SU-DHL-6 (cell line): ENCODE results near the gene UPK1A.

Experiments used
- EZH2phosphoT487 ChIP-seq: fragments of 200-600 bp; sonication (generic), shearing (Covaris generic); conservative IDR thresholded peaks from 2 replicates; pipeline ENCODE4 v1.6.1; 2018; ENCODE audit warnings: mild to moderate bottlenecking, antibody characterized with exemption, low read length, moderate library complexity, mixed read lengths
- TF ChIP-seq, protein P1 (sequence below): fragments of 200-600 bp; sonication (generic); IDR thresholded peaks from one replicate; pipeline ENCODE4 v1.5.1; 2017; ENCODE audit warnings: antibody characterized with exemption, mild to moderate bottlenecking, low read length, moderate library complexity; ENCODE audit not compliant: insufficient read depth, poor library complexity, severe bottlenecking

DNA sequence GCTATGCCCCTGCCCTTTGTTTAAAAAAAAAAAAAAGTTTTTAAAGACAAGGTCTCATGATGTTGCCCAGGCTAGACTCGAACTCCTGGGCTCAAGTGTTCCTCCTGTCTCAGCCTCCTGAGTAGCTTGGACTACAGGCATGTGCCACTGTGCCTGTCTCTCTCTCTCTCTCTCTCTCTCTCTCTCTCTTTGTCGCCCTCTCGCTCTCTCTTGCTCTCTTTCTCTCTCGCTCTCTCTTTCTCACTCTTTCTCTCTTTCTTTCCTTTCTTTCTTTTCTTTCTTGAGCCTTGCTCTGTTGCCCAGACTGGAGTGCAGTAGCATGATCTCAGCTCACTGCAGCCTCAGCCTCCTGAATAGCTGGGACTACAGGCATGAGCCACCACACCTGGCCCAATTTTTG lies 10.7 kb upstream of the UPK1A start:
- TF ChIP-seq, protein P1, sequence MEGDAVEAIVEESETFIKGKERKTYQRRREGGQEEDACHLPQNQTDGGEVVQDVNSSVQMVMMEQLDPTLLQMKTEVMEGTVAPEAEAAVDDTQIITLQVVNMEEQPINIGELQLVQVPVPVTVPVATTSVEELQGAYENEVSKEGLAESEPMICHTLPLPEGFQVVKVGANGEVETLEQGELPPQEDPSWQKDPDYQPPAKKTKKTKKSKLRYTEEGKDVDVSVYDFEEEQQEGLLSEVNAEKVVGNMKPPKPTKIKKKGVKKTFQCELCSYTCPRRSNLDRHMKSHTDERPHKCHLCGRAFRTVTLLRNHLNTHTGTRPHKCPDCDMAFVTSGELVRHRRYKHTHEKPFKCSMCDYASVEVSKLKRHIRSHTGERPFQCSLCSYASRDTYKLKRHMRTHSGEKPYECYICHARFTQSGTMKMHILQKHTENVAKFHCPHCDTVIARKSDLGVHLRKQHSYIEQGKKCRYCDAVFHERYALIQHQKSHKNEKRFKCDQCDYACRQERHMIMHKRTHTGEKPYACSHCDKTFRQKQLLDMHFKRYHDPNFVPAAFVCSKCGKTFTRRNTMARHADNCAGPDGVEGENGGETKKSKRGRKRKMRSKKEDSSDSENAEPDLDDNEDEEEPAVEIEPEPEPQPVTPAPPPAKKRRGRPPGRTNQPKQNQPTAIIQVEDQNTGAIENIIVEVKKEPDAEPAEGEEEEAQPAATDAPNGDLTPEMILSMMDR: no peak
- TF ChIP-seq EZH2phosphoT487: no peak
